Middle frontal gyrus (tissue), 1 donor: ENCODE data around the gene CCDC89.

Experiments used
- DNase-seq: peaks from one replicate; pipeline ENCODE4 v3.0.0-alpha.2; 2015; ENCODE audit warnings: low spot score; ENCODE audit errors: extremely low spot score

CCDC89 gene

GRCh38 chr11:85685820-85686459 is at the start of gene CCDC89:
CCDC89 (minus strand) TSS chr11:85686195; CDS start chr11:85686130, 65 bp downstream.
- peak; percentile 62 for DNase-seq

DNA sequence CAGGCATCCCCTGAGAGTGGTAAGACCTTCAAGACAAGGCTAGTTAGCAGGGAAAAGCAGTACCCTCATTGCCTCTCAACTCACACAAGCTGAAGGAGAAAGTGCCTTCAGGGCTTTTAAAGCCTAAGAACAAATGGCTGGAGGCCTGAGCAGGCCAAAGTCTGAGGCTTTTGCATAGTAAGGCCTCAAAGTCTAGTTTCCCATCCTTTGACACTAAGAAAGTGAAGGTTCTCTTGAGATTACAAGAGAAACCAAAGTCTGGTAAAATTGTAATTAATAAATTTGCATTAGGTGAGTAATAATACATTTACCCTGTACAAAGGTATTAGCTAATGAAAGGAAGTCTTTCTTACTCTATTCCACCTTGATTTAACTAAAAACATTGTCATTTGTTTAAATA is 47.0 kb upstream of the CCDC89 start:
- no peak for DNase-seq

DNA sequence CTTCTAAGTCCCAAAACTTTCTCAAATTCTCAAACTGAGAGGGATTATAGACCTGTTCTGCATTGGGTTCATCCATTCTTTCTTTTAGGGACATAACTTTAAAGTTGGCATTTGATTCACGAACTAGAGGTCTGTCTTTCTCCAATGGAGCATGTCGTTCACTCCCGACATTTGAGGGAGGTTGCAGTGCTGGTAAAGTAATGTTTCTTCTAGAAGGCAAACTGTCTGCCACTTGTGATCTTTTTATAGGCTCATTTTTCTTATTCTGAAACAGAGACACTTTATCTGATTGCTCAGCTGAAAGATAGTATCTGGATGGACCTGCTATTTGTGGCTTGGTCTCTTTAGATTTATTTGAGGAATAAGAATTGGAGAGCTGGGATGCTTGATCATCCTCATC is 40.4 kb upstream of the CCDC89 start:
- no peak for DNase-seq

DNA sequence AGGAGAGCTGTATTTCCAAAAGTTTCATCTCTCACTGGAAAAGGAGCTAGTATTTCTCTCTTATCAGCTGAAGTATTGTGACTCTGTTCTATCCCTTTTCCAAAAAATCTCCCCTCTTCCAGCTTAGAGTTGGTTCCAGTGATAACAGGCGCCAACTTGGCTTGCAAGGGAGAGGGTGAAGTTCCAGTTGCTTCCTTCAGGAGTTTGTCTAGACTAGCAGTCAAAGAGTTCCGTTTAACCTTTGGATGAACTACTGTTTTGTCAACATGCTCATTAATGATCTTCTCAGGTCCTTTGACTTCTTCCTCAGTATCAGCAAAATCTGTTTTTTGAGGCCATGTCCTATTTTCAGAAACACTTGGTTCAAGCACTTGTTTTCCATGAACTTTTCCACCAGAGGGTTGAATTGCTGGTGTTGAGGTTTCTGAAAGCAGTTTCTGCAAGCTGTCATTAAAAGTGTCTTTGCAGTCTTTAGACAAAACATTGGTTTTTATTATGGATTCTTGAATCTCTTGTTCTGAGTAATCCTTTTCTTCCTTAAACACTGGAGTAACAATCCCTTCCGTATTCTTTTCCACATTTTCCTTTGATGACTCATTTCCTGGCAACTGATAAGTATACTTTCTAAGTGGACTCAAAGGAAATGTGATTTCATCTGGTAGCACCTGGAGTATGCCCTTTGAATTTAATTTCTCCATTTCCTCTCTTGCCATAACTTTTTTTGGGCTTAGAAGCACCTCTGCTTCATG is 39.7 kb upstream of the CCDC89 start:
- no peak for DNase-seq

DNA sequence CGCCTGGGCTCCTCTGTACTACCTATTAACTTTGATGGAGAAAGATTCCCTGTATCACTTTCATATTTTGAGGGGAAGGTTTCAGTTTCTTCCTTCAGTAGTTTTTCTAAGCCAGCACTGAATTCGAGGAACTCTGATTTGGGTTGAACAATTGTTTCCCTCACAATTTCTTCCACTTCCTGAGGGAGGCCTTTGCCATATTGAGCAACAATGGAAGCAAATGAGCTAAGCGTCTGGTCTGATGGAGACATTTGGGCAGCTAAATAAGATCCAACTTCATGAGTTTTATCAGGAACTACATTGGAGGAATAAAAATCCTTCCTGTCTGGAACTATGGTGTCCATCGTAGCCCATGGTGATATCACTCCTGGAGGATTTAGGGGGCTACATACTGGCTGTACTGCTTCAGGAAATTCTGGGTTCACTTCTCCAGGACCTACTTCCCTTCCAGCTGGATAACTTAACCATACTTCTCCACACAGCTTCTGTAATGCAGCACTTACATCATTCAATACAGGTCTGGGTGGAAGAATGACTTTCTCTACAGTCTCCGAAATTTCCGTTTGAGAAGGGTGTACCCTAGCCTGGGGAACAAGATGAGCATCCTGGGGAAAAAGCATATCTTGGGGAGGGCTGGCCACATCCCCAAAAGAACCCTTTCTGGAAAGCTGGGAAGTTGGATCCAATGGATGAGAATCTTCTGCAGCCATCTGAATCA is 38.9 kb upstream of the CCDC89 start:
- no peak for DNase-seq

- DNase-seq, result no peak
Observed at GRCh38 chr11:85723088-85723487, 37.1 kb upstream of the CCDC89 start.

- DNase-seq, result no peak
Observed at GRCh38 chr11:85721191-85721590, 35.2 kb upstream of the CCDC89 start.

DNA sequence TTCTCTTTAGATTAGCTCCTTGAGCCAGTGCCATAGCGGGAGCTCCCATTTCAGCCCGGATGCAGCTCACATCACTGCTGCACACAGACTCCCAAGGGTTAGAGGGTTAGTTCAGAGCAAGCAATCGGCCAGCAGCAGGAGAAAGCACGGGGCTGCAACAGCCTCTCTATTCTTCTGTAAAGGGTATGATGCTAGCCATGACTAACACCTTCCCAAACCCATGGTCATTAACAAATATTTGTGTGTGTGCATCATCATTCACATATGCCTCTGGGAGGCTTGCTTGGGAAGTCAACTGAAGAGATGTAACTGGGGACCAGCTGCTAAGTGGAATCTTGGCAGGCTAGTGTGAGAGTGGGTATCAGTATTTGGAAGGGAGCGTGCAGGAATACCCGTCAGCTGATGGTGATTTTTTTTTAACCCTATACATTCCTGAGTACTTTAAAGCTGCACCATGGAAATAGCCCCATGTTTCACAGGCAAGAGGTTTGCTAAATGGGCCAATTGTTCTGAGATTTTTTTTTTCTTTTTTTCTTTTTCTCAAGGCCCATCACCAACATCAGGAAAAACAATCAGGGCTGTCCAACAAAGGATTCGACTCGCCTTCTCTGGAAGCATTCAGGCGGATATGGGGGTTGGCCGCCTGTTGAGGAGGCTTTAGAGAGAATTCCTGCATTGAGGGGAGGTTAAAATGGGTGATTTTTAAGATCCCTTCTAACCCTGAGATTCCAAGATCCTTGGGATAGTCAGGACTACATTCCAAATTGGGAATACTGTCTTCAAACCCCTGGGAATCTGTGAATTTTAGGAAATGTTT is 33.2 kb upstream of the CCDC89 start:
- no peak for DNase-seq

- DNase-seq, result no peak
Observed at GRCh38 chr11:85718126-85718943, 32.3 kb upstream of the CCDC89 start.

- no peak for DNase-seq
Observed at GRCh38 chr11:85717429-85717828, 31.4 kb upstream of the CCDC89 start.

GRCh38 chr11:85712953-85713352 is 27.0 kb upstream of the CCDC89 start:
- no peak for DNase-seq

- DNase-seq, result no peak
Observed at GRCh38 chr11:85710917-85711316, 24.9 kb upstream of the CCDC89 start.

DNA sequence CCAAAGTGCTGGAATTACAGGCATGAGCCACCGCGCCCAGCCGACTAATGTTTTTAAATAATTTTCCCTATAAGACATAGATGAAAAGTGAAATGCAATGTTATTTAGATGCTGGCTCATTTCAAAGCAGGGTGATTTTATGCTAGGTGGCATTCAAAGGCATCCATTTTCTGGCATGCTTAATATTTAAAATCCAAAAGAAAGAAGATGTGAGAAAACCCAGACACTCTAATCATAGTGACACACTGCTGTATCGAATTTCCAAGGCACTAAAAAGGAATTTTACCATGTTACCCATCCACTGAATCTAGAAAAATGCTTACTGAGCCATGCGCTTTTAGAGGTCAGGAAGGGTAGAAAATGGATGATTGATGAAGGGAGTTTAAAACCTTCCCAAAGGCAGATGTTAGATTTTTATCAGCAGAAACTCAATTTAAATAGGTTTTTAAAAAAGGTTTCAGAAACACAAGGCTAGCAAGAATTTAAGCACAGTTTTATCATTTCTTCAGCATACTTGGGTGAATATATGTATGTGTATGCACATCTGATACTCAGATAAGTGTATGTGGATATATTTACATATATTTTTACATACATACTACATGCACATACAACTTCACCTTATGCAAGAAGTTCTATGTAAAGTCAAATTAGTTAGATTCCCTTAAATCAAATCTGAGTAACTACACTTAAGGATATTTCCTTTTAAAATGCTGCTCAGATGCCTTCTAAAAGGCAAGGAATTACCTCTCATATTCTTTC is 24.1 kb upstream of the CCDC89 start:
- no peak for DNase-seq

DNA sequence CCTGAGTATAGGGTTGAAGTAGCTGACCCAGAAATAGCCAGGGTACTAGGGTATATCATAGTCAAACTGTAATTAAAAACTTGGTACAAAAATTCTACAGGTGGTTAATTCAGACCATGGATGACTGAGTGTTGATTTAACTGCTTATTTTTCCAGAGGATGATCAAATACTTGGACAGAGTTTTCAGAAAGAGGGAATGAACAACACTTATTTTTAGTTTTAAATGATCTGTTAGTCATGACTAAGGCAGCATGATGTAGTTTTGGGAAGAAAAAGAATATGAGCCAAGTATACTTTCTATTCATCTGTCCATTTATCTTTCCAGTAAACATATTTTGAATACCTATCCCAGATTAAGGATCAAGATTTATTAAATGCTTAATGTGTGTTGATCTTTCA is 19.8 kb upstream of the CCDC89 start:
- DNase-seq, result no peak

DNA sequence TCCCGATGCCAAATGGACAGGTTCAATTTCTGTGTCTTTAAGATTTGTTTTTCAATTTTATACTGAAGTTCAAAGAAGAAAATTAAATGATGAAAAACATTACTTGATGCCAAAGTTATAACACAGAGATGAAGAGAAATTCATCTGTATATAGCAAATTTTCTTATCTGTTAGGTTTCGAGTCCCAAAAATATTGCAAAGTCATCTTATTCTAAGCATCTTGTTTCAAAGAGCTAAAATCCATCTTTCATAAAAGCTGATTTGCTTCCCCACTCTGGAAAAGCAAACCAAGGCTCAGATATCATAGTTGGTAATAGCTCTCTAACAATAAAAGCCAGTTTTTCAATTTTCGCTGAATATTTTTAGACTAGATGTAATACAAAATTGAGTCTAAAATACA is 19.0 kb upstream of the CCDC89 start:
- DNase-seq, result no peak

- no peak for DNase-seq
Observed at GRCh38 chr11:85699957-85700741, 14.2 kb upstream of the CCDC89 start.

DNA sequence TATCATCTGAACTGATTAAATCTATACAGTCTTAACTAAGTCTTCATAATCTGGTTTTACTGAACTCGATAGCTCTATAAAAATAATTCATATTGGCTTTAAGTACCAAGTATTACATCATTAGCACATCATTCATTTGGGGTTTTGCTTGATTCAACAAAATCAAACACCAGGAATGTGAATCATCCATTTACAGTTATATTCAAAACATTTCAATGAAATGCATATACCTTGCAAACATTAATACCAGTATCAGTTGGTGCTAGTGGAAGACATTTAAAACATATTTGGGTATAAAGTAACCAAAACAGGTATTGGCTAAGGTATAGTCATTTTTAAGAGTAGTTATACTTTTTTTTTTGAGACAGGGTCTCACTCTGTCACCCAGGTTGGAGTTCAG is 12.2 kb upstream of the CCDC89 start:
- DNase-seq, result no peak

- DNase-seq, result no peak
Observed at GRCh38 chr11:85697747-85698146, 11.8 kb upstream of the CCDC89 start.

DNA sequence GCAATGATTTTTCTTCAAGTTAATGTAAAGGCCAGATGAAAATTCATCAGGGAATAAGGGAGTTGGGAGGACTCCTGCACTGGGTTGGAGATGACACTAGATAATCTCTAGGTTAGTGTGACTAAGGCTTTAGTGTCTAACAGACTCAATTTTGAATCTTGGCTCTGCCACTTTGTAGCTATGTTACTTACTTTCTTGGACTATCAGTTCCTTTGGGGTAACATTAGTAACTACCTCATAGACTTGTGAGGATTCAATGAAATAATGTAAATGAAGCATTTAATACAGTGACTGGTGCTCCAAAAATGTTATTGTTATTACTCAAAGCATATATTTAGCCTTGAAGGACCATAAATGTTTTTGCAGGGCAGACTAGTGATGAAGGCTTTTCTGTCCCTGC is 9.6 kb upstream of the CCDC89 start:
- DNase-seq, result no peak
